ENCODE data around the gene OLIG2. TPM values are rescaled to one million over a fixed set of nuclear protein-coding genes. Genes with fewer than 3 reads are reported as not detected.
A peak's percentile ranks its signal among the peaks of the same experiment; 100 is the strongest.

The OLIG2 gene
- total RNA-seq, 2 experiments from 2014 or later = not detected

GRCh38 chr21:33021667-33022066 lies 4.1 kb upstream of the OLIG2 start:
- ChIA-PET POLR2A (no interaction called here), CTCF (no interaction called here)
- H3K27me3 Mint-ChIP-seq (ENCODE audit: low read depth) = peaks cover 89% of the 10 kb centered on the region
- ATAC-seq (no peak), DNase-seq (no peak)
- no peak overlapping the region for H3K4me3 Mint-ChIP-seq
- H3K9me3 Mint-ChIP-seq (ENCODE audit: insufficient read depth) = no peaks in the 10 kb centered on the region
- H3K27ac Mint-ChIP-seq = no peak overlapping the region
- peaks cover 33% of the 10 kb centered on the region for H3K4me1 Mint-ChIP-seq (ENCODE audit: low read depth)
- H3K36me3 Mint-ChIP-seq (ENCODE audit: low read depth) = peaks cover 5% of the 10 kb centered on the region

GRCh38 chr21:33022489-33022827 lies 3.3 kb upstream of the OLIG2 start:
- peak overlapping the region; percentile 45 for H3K4me3 Mint-ChIP-seq
- peak overlapping the region; percentile 72 for H3K27ac Mint-ChIP-seq
- ChIA-PET POLR2A (no interaction called here), CTCF (no interaction called here)
- H3K27me3 Mint-ChIP-seq (ENCODE audit: low read depth) = peaks cover 87% of the 10 kb centered on the region
- peaks cover 8% of the 10 kb centered on the region for H3K36me3 Mint-ChIP-seq (ENCODE audit: low read depth)
- H3K4me1 Mint-ChIP-seq (ENCODE audit: low read depth) = peaks cover 38% of the 10 kb centered on the region
- DNase-seq (no peak), ATAC-seq (no peak)
- H3K9me3 Mint-ChIP-seq (ENCODE audit: insufficient read depth) = no peaks in the 10 kb centered on the region

GRCh38 chr21:33022828-33023573 lies 2.7 kb upstream of the OLIG2 start:
- Mint-ChIP-seq H3K4me1 (ENCODE audit: low read depth) (peaks cover 38% of the 10 kb centered on the region), H3K36me3 (ENCODE audit: low read depth) (peaks cover 8% of the 10 kb centered on the region), H3K4me3 (peak overlapping the region; percentile 45), H3K9me3 (ENCODE audit: insufficient read depth) (no peaks in the 10 kb centered on the region), H3K27ac (peak overlapping the region; percentile 72), H3K27me3 (ENCODE audit: low read depth) (peaks cover 85% of the 10 kb centered on the region)
- POLR2A ChIA-PET = no interaction called here
- ATAC-seq = no peak
- no peak for DNase-seq
- CTCF ChIA-PET = no interaction called here

DNA sequence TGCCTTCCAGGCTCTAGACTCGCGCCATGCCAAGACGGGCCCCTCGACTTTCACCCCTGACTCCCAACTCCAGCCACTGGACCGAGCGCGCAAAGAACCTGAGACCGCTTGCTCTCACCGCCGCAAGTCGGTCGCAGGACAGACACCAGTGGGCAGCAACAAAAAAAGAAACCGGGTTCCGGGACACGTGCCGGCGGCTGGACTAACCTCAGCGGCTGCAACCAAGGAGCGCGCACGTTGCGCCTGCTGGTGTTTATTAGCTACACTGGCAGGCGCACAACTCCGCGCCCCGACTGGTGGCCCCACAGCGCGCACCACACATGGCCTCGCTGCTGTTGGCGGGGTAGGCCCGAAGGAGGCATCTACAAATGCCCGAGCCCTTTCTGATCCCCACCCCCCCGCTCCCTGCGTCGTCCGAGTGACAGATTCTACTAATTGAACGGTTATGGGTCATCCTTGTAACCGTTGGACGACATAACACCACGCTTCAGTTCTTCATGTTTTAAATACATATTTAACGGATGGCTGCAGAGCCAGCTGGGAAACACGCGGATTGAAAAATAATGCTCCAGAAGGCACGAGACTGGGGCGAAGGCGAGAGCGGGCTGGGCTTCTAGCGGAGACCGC lies 2.0 kb upstream of the OLIG2 start:
- Mint-ChIP-seq H3K27me3 (ENCODE audit: low read depth) (peaks cover 84% of the 10 kb centered on the region), H3K36me3 (ENCODE audit: low read depth) (peaks cover 8% of the 10 kb centered on the region), H3K27ac (peak overlapping the region; percentile 69), H3K4me3 (peak overlapping the region; percentile 21), H3K4me1 (ENCODE audit: low read depth) (peaks cover 43% of the 10 kb centered on the region), H3K9me3 (ENCODE audit: insufficient read depth) (no peaks in the 10 kb centered on the region)
- POLR2A ChIA-PET = no interaction called here
- DNase-seq (no peak), ATAC-seq (no peak)
- CTCF ChIA-PET = interaction anchor here (1.0 kb wide), 1 partner anchor 83 kb away, joined by 3 read pairs; no protein-coding TSS in a partner anchor

DNA sequence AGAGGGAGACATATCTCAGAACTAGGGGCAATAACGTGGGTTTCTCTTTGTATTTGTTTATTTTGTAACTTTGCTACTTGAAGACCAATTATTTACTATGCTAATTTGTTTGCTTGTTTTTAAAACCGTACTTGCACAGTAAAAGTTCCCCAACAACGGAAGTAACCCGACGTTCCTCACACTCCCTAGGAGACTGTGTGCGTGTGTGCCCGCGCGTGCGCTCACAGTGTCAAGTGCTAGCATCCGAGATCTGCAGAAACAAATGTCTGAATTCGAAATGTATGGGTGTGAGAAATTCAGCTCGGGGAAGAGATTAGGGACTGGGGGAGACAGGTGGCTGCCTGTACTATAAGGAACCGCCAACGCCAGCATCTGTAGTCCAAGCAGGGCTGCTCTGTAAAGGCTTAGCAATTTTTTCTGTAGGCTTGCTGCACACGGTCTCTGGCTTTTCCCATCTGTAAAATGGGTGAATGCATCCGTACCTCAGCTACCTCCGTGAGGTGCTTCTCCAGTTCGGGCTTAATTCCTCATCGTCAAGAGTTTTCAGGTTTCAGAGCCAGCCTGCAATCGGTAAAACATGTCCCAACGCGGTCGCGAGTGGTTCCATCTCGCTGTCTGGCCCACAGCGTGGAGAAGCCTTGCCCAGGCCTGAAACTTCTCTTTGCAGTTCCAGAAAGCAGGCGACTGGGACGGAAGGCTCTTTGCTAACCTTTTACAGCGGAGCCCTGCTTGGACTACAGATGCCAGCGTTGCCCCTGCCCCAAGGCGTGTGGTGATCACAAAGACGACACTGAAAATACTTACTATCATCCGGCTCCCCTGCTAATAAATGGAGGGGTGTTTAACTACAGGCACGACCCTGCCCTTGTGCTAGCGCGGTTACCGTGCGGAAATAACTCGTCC lies 1.3 kb upstream of the OLIG2 start:
- peak overlapping the region; percentile 31 for H3K4me3 Mint-ChIP-seq
- peak; percentile 17 for ATAC-seq
- no peak for DNase-seq
- CTCF ChIA-PET = interaction anchor here (1.0 kb wide), 1 partner anchor 84 kb away, joined by 3 read pairs; no protein-coding TSS in a partner anchor
- POLR2A ChIA-PET = no interaction called here
- peak overlapping the region; percentile 69 for H3K27ac Mint-ChIP-seq
- H3K4me1 Mint-ChIP-seq (ENCODE audit: low read depth) = peaks cover 41% of the 10 kb centered on the region
- peaks cover 8% of the 10 kb centered on the region for H3K36me3 Mint-ChIP-seq (ENCODE audit: low read depth)
- H3K27me3 Mint-ChIP-seq (ENCODE audit: low read depth) = peaks cover 83% of the 10 kb centered on the region
- H3K9me3 Mint-ChIP-seq (ENCODE audit: insufficient read depth) = no peaks in the 10 kb centered on the region

- Mint-ChIP-seq H3K9me3 (ENCODE audit: insufficient read depth) (no peaks in the 10 kb centered on the region), H3K27ac (no peak overlapping the region), H3K36me3 (ENCODE audit: low read depth) (peaks cover 8% of the 10 kb centered on the region), H3K4me3 (peak overlapping the region; percentile 31), H3K27me3 (ENCODE audit: low read depth) (peaks cover 86% of the 10 kb centered on the region), H3K4me1 (ENCODE audit: low read depth) (peaks cover 39% of the 10 kb centered on the region)
- DNase-seq = no peak
- ATAC-seq = no peak
- ChIA-PET POLR2A (no interaction called here), CTCF (interaction anchor here (1.4 kb wide), 1 partner anchor 8 kb away, joined by 3 read pairs; no protein-coding TSS in a partner anchor)
Measured at GRCh38 chr21:33025106-33025488, 638 bp upstream of the OLIG2 start.

- H3K27ac Mint-ChIP-seq = peak overlapping the region; percentile 60
- ATAC-seq (no peak), DNase-seq (no peak)
- H3K9me3 Mint-ChIP-seq (ENCODE audit: insufficient read depth) = no peaks in the 10 kb centered on the region
- H3K4me3 Mint-ChIP-seq = peak overlapping the region; percentile 45
- peaks cover 33% of the 10 kb centered on the region for H3K4me1 Mint-ChIP-seq (ENCODE audit: low read depth)
- peaks cover 87% of the 10 kb centered on the region for H3K27me3 Mint-ChIP-seq (ENCODE audit: low read depth)
- H3K36me3 Mint-ChIP-seq (ENCODE audit: low read depth) = peaks cover 8% of the 10 kb centered on the region
- POLR2A ChIA-PET = no interaction called here
- CTCF ChIA-PET = interaction anchor here (1.4 kb wide), 1 partner anchor 9 kb away, joined by 3 read pairs; no protein-coding TSS in a partner anchor
Measured at GRCh38 chr21:33026443-33026858, 716 bp downstream of the OLIG2 start.

DNA sequence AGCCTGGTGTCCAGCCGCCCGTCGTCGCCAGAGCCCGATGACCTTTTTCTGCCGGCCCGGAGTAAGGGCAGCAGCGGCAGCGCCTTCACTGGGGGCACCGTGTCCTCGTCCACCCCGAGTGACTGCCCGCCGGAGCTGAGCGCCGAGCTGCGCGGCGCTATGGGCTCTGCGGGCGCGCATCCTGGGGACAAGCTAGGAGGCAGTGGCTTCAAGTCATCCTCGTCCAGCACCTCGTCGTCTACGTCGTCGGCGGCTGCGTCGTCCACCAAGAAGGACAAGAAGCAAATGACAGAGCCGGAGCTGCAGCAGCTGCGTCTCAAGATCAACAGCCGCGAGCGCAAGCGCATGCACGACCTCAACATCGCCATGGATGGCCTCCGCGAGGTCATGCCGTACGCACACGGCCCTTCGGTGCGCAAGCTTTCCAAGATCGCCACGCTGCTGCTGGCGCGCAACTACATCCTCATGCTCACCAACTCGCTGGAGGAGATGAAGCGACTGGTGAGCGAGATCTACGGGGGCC lies 1.2 kb downstream of the OLIG2 start:
- Mint-ChIP-seq H3K9me3 (ENCODE audit: insufficient read depth) (no peaks in the 10 kb centered on the region), H3K4me1 (ENCODE audit: low read depth) (peaks cover 33% of the 10 kb centered on the region), H3K36me3 (ENCODE audit: low read depth) (peaks cover 8% of the 10 kb centered on the region), H3K27ac (peak overlapping the region; percentile 34), H3K27me3 (ENCODE audit: low read depth) (peaks cover 85% of the 10 kb centered on the region), H3K4me3 (peak overlapping the region; percentile 45)
- ATAC-seq (no peak), DNase-seq (no peak)
- POLR2A ChIA-PET = no interaction called here
- CTCF ChIA-PET = no interaction called here

- Mint-ChIP-seq H3K27ac (no peak overlapping the region), H3K36me3 (ENCODE audit: low read depth) (peaks cover 8% of the 10 kb centered on the region), H3K4me3 (no peak overlapping the region), H3K27me3 (ENCODE audit: low read depth) (peaks cover 85% of the 10 kb centered on the region), H3K4me1 (ENCODE audit: low read depth) (peaks cover 30% of the 10 kb centered on the region), H3K9me3 (ENCODE audit: insufficient read depth) (no peaks in the 10 kb centered on the region)
- no peak for DNase-seq
- ChIA-PET POLR2A (no interaction called here), CTCF (no interaction called here)
- ATAC-seq = no peak
Measured at GRCh38 chr21:33027401-33028286, 1.9 kb downstream of the OLIG2 start.

DNA sequence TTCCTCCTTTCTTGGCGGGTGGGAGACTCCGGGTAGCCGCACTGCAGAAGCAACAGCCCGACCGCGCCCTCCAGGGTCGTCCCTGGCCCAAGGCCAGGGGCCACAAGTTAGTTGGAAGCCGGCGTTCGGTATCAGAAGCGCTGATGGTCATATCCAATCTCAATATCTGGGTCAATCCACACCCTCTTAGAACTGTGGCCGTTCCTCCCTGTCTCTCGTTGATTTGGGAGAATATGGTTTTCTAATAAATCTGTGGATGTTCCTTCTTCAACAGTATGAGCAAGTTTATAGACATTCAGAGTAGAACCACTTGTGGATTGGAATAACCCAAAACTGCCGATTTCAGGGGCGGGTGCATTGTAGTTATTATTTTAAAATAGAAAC lies 2.5 kb downstream of the OLIG2 start:
- peak overlapping the region; percentile 55 for H3K27ac Mint-ChIP-seq
- ATAC-seq (no peak), DNase-seq (no peak)
- no peaks in the 10 kb centered on the region for H3K9me3 Mint-ChIP-seq (ENCODE audit: insufficient read depth)
- H3K27me3 Mint-ChIP-seq (ENCODE audit: low read depth) = peaks cover 84% of the 10 kb centered on the region
- CTCF ChIA-PET = no interaction called here
- H3K4me1 Mint-ChIP-seq (ENCODE audit: low read depth) = peaks cover 28% of the 10 kb centered on the region
- peaks cover 8% of the 10 kb centered on the region for H3K36me3 Mint-ChIP-seq (ENCODE audit: low read depth)
- POLR2A ChIA-PET = no interaction called here
- peak overlapping the region; percentile 31 for H3K4me3 Mint-ChIP-seq

GRCh38 chr21:33028773-33029384 lies 3.1 kb downstream of the OLIG2 start:
- Mint-ChIP-seq H3K9me3 (ENCODE audit: insufficient read depth) (no peaks in the 10 kb centered on the region), H3K27me3 (ENCODE audit: low read depth) (peaks cover 79% of the 10 kb centered on the region), H3K27ac (no peak overlapping the region), H3K4me1 (ENCODE audit: low read depth) (peaks cover 24% of the 10 kb centered on the region), H3K36me3 (ENCODE audit: low read depth) (peaks cover 8% of the 10 kb centered on the region), H3K4me3 (peak overlapping the region; percentile 15)
- ChIA-PET CTCF (no interaction called here), POLR2A (no interaction called here)
- no peak for ATAC-seq
- peak; percentile 50 for DNase-seq

Data from activated CD8-positive, alpha-beta T cell treated with anti-CD3 and anti-CD28 coated beads, Interleukin-2, amount 10 ng/mL, durations not matched to agents 7 days and 5 days (primary cell).